A549 (cell line): Measurements from ENCODE around the gene ZNRD2. TPM values are rescaled to one million over a fixed set of nuclear protein-coding genes. Genes with fewer than 3 reads are reported as not detected.
"Not testable (repeated sequence)": the region's sequence is repeated elsewhere in the genome, so short reads cannot be mapped to it uniquely, and the experiment has no call there.

Experiments used
- ATAC-seq, 2 experiments: fragments of 200-7000 bp in 1 of 2; fragments of >200 bp in 1 of 2; cut with Nextera tagmentation in 1 of 2; cut with Tn5 transposase in 1 of 2; 3 replicates each; pipeline versions ENCODE4 v1.8.0 to v1.9.1; 2018 to 2020; ENCODE audit warnings: mild to moderate bottlenecking in 1 of 2, moderate library complexity in 1 of 2
- CTCF ChIA-PET: fragments of 300-600 bp; sonication (Branson Sonifier 250); formaldehyde crosslinking; extraction: SDS; loops from one replicate; lab custom pipeline; 2021; ENCODE audit warnings: antibody characterized with exemption, inconsistent platforms; lab: Yijun Ruan, JAX
- POLR2A ChIA-PET: fragments of 350-600 bp; formaldehyde crosslinking; extraction: SDS; loops from one replicate; lab custom pipeline; 2021; ENCODE audit warnings: antibody characterized with exemption, inconsistent platforms; lab: Yijun Ruan, JAX
- DNase-seq, 2 experiments: peaks; one replicate each; pipeline versions ENCODE4 v3.0.0 to v3.0.0-alpha.2; 2011 to 2016; ENCODE audit warnings: low read depth in 1 of 2, low spot score in 1 of 2
- FAIRE-seq: peaks from 2 replicates; lab custom pipeline; 2011; peaks lifted over from hg19 to GRCh38; lab: Jason Lieb, UNC
- H3K27ac ChIP-seq, 2 experiments: fragments of >200 bp; sonication (Bioruptor Twin); formaldehyde crosslinking; 3 replicates each; pipeline ENCODE4 v1.5.1; 2016 to 2017
- H3K4me1 ChIP-seq: fragments of >200 bp; sonication (Bioruptor Twin); formaldehyde crosslinking; 3 replicates; pipeline ENCODE4 v1.6.1; 2016
- H3K4me2 ChIP-seq: fragments of >200 bp; sonication (Bioruptor Twin); formaldehyde crosslinking; 3 replicates; pipeline ENCODE4 v1.6.1; 2016
- H3K4me3 ChIP-seq: fragments of >200 bp; sonication (Bioruptor Twin); formaldehyde crosslinking; 3 replicates; pipeline ENCODE4 v1.5.1; 2016
- H3K9me3 ChIP-seq: fragments of >200 bp; sonication (Bioruptor Twin); formaldehyde crosslinking; 3 replicates; pipeline ENCODE4 v1.6.1; 2016
- ATOH8 ChIP-seq: fragments of 250-450 bp; sonication (Bioruptor Pico); IDR thresholded peaks from 2 replicates; pipeline ENCODE4 v1.5.0; 2020; ENCODE audit warnings: low read depth, mild to moderate bottlenecking, moderate library complexity
- BCL3 ChIP-seq: fragments of >200 bp; sonication (Bioruptor Twin); formaldehyde crosslinking; IDR thresholded peaks from 3 replicates; pipeline ENCODE4 v1.6.1; 2016
- BHLHE40 ChIP-seq: IDR thresholded peaks from 2 replicates; pipeline ENCODE4 v1.6.1; 2012; ENCODE audit warnings: low read depth, low read length, inconsistent platforms
- CBX8 ChIP-seq: fragments of 200-600 bp; sonication (generic); IDR thresholded peaks from 2 replicates; pipeline ENCODE4 v1.6.1; 2016
- CEBPB ChIP-seq, 2 experiments: fragments of >200 bp in 1 of 2; sonication (Bioruptor Twin) in 1 of 2; formaldehyde crosslinking in 1 of 2; IDR thresholded peaks; 2 replicates each; pipeline ENCODE4 v1.6.1; 2012 to 2016
- CHD4 ChIP-seq: fragments of 200-600 bp; sonication (generic); IDR thresholded peaks from 2 replicates; pipeline ENCODE4 v1.6.1; 2016; ENCODE audit warnings: antibody characterized with exemption, mild to moderate bottlenecking, borderline replicate concordance
- CTCF ChIP-seq: fragments of >200 bp; sonication (Bioruptor Twin); formaldehyde crosslinking; IDR thresholded peaks from 3 replicates; pipeline ENCODE4 v1.5.1; 2016
- E2F6 ChIP-seq: IDR thresholded peaks from 2 replicates; pipeline ENCODE4 v1.6.1; 2012; ENCODE audit warnings: low read depth, borderline replicate concordance
- ELK1 ChIP-seq: fragments of 150-350 bp; IDR thresholded peaks from 2 replicates; pipeline ENCODE4 v1.6.1; 2014; ENCODE audit warnings: low read depth, mild to moderate bottlenecking, low read length
- FOSB ChIP-seq: fragments of 250-450 bp; sonication (Bioruptor Pico); IDR thresholded peaks from 2 replicates; pipeline ENCODE4 v1.5.0; 2020; ENCODE audit warnings: mild to moderate bottlenecking, moderate library complexity
- FOSL2 ChIP-seq, 2 experiments: fragments of 450-650 bp in 1 of 2; fragments of >200 bp in 1 of 2; sonication (Bioruptor Twin) in 1 of 2; formaldehyde crosslinking; IDR thresholded peaks; 2 replicates each; pipeline versions ENCODE4 v1.5.0 to v1.6.1; 2016 to 2020; ENCODE audit warnings: mild to moderate bottlenecking in 1 of 2, moderate library complexity in 1 of 2
- HDAC2 ChIP-seq: fragments of 200-600 bp; sonication (generic); IDR thresholded peaks from 2 replicates; pipeline ENCODE4 v1.6.1; 2016
- HES2 ChIP-seq: fragments of >200 bp; sonication (Bioruptor Twin); formaldehyde crosslinking; IDR thresholded peaks from 2 replicates; pipeline ENCODE4 v1.6.1; 2016
- HOXB5 ChIP-seq: fragments of 250-450 bp; sonication (Bioruptor Pico); IDR thresholded peaks from 2 replicates; pipeline ENCODE4 v1.5.0; 2020; ENCODE audit warnings: mild to moderate bottlenecking, moderate library complexity
- JUNB ChIP-seq: fragments of >200 bp; sonication (Bioruptor Twin); formaldehyde crosslinking; IDR thresholded peaks from 2 replicates; pipeline ENCODE4 v1.6.1; 2016
- MYC ChIP-seq: IDR thresholded peaks from 2 replicates; pipeline ENCODE4 v1.6.1; 2012; ENCODE audit warnings: mild to moderate bottlenecking, inconsistent platforms, low read length, improper control_type of control experiment, borderline replicate concordance
- NFE2L2 ChIP-seq: fragments of 150-350 bp; conservative IDR thresholded peaks from 2 replicates; pipeline ENCODE4 v1.6.1; 2014; ENCODE audit warnings: low read length
- NPAS2 ChIP-seq: fragments of 250-450 bp; sonication (Bioruptor Pico); IDR thresholded peaks from 2 replicates; pipeline ENCODE4 v1.8.0; 2022; ENCODE audit warnings: mild to moderate bottlenecking, moderate library complexity, borderline replicate concordance
- RCOR1 ChIP-seq: fragments of 150-350 bp; IDR thresholded peaks from 2 replicates; pipeline ENCODE4 v1.6.1; 2014; ENCODE audit warnings: antibody characterized with exemption, low read length, low read depth
- REST ChIP-seq: fragments of 200-600 bp; sonication (generic); IDR thresholded peaks from 2 replicates; pipeline ENCODE4 v1.6.1; 2016; ENCODE audit warnings: antibody characterized with exemption, mild to moderate bottlenecking, moderate library complexity
- SMC3 ChIP-seq: fragments of >200 bp; sonication (Bioruptor Twin); formaldehyde crosslinking; IDR thresholded peaks from 3 replicates; pipeline ENCODE4 v1.6.1; 2018; ENCODE audit warnings: inconsistent platforms
- ZNF302 ChIP-seq: fragments of 250-450 bp; sonication (Bioruptor Pico); IDR thresholded peaks from 2 replicates; pipeline ENCODE4 v1.9.0; 2021; ENCODE audit warnings: inconsistent platforms, mild to moderate bottlenecking, moderate library complexity
- WGBS: methylation state at CpG from one replicate; pipeline ENCODE4 v1.1.6; 2017; ENCODE audit errors: missing lambda C conversion rate; 5-methylcytosine and 5-hydroxymethylcytosine counted together
- polyA plus RNA-seq, 4 experiments: library from polyadenylated mRNA; depleted of rRNA in 3 of 4; stranded (reverse); fragments of >200 nt; fragmentation: RNase III in 1 of 4; extraction: RNeasy Plus Mini Kit Qiagen cat#74134 plus additional on column Dnase treatment in 1 of 4; gene quantifications; 2 replicates in 3 of 4; 3 replicates in 1 of 4; pipeline ENCODE4 v1.2.3, GENCODE V29; 2011 to 2017

Gene ZNRD2
- polyA plus RNA-seq, 2 of the 4 experiments (the other 2 are of a cell fraction) = 28.2 to 66.1 TPM

- H3K9me3 ChIP-seq = no peaks in the 10 kb centered on the region
- no peak overlapping the region for H3K4me3 ChIP-seq
- peaks cover 42% of the 10 kb centered on the region for H3K4me1 ChIP-seq
- 89% methylated on average over 9 of the region's 9 CpGs for WGBS
- peak overlapping the region in 1 of 2 experiments; percentile 99; a peak in 1 of 6 replicates for H3K27ac ChIP-seq
- CTCF ChIA-PET = interaction anchor here (0.6 to 16.3 kb wide), 8 partner anchors 9 to 87 kb away, joined by 3 to 393 read pairs (median 8); partner anchors contain the start of genes FAM89B and ZNRD2
- no peak for DNase-seq
- no peak overlapping the region for H3K4me2 ChIP-seq
- no peak for TF ChIP-seq HOXB5 (CRISPR knock-in tag)
- no peak for TF ChIP-seq ATOH8 (CRISPR knock-in tag)
- no peak for TF ChIP-seq RCOR1
- TF ChIP-seq SMC3 = no peak
- TF ChIP-seq JUNB = no peak
- no peak for TF ChIP-seq CHD4
- no peak for TF ChIP-seq ELK1
- TF ChIP-seq CBX8 = no peak
- no peak for TF ChIP-seq BHLHE40
- TF ChIP-seq NPAS2 (CRISPR knock-in tag) = no peak
- TF ChIP-seq HES2 = no peak
- no peak for TF ChIP-seq HDAC2
- TF ChIP-seq CEBPB (IDR thresholded peaks at IDR 0.05) = no peak
- TF ChIP-seq REST = no peak
- TF ChIP-seq BCL3 = no peak
- TF ChIP-seq FOSL2 (IDR thresholded peaks at IDR 0.05) = no peak
- TF ChIP-seq FOSL2 (CRISPR knock-in tag; IDR thresholded peaks at IDR 0.05) = no peak
- no peak for TF ChIP-seq NFE2L2
- no peak for TF ChIP-seq FOSB (CRISPR knock-in tag)
- TF ChIP-seq E2F6 = no peak
- TF ChIP-seq, all 56 proteins: peak for 0
- POLR2A ChIA-PET = no interaction called here
- ATAC-seq (no peak), FAIRE-seq (no peak)
These were observed 7.5 kb upstream of the ZNRD2 start for GRCh38 chr11:65562788-65563187.

GRCh38 chr11:65563601-65564000 is 6.7 kb upstream of the ZNRD2 start:
- no peak for ATAC-seq
- CTCF ChIA-PET = interaction anchor here (0.6 to 16.3 kb wide), 7 partner anchors 8 to 87 kb away, joined by 3 to 393 read pairs (median 4); partner anchors contain the start of genes FAM89B and ZNRD2
- no peak for FAIRE-seq
- no peak for DNase-seq
- no peaks in the 10 kb centered on the region for H3K9me3 ChIP-seq
- no peak overlapping the region for H3K4me3 ChIP-seq
- TF ChIP-seq MYC (no peak), CBX8 (no peak), ZNF302 (no peak), NFE2L2 (no peak), CTCF (no peak), HES2 (no peak)
- TF ChIP-seq, all 56 proteins: peak for 0
- Histone ChIP-seq H3K4me2 (no peak overlapping the region), H3K27ac (no peak overlapping the region), H3K4me1 (peaks cover 49% of the 10 kb centered on the region)
- 95% methylated on average over 4 of the region's 4 CpGs for WGBS
- POLR2A ChIA-PET = no interaction called here

GRCh38 chr11:65564879-65565559 is 5.3 kb upstream of the ZNRD2 start:
- not testable (repeated sequence) for H3K27ac ChIP-seq
- 92% methylated on average over 12 of the region's 12 CpGs for WGBS
- peaks cover 40% of the 10 kb centered on the region for H3K4me1 ChIP-seq

More at GRCh38 chr11:65564879-65565559, 5.3 kb upstream of the ZNRD2 start:
- H3K4me3 ChIP-seq, ATAC-seq, H3K9me3 ChIP-seq, FAIRE-seq, H3K4me2 ChIP-seq, DNase-seq: not testable (repeated sequence)
- ChIA-PET POLR2A (interaction anchor here (0.6 kb wide), 1 partner anchor 453 kb away, joined by 4 read pairs; no protein-coding TSS in a partner anchor), CTCF (interaction anchor here (0.6 to 16.3 kb wide), 8 partner anchors 8 to 626 kb away, joined by 3 to 393 read pairs (median 3); no protein-coding TSS in a partner anchor)
